H1 (cell line): Measurements from ENCODE around the gene AMOTL2. TPM values are rescaled to one million over a fixed set of nuclear protein-coding genes. Genes with fewer than 3 reads are reported as not detected.

Source experiments
- ATF2 ChIP-seq: IDR thresholded peaks from 2 replicates; pipeline ENCODE4 v1.6.1; 2012; ENCODE audit warnings: low read length, inconsistent platforms
- CTBP2 ChIP-seq: IDR thresholded peaks from 2 replicates; pipeline ENCODE4 v1.7.0; 2011; ENCODE audit warnings: borderline replicate concordance, mild to moderate bottlenecking, moderate library complexity, mixed read lengths, low read length; ENCODE audit not compliant: insufficient read depth, insufficient read length
- EGR1 ChIP-seq: IDR thresholded peaks from 2 replicates; pipeline ENCODE4 v1.6.1; 2011; ENCODE audit warnings: low read depth, low read length, borderline replicate concordance
- HDAC2 ChIP-seq, 2 experiments: fragments of 300-600 bp in 1 of 2; sonication (generic) in 1 of 2; IDR thresholded peaks; 2 replicates each; pipeline ENCODE4 v1.6.1; 2011 to 2012; ENCODE audit warnings: low read depth in 2 of 2, low read length in 2 of 2, mild to moderate bottlenecking in 2 of 2, moderate library complexity in 2 of 2, borderline replicate concordance in 1 of 2, inconsistent platforms in 1 of 2
- polyA plus RNA-seq, 7 experiments: library from polyadenylated mRNA; depleted of rRNA in 3 of 7; stranded (reverse) in 5 of 7; unstranded in 2 of 7; fragments of >200 nt in 5 of 7; fragments of 200-250 nt in 2 of 7; gene quantifications; 1 replicate in 5 of 7; 2 replicates in 1 of 7; 4 replicates in 1 of 7; pipeline versions ENCODE4 v1.2.1 to v1.2.3, GENCODE V29; 2011 to 2013; ENCODE audit warnings: missing spikeins in 2 of 7, mixed read lengths in 2 of 7
- total RNA-seq: library from RNA; stranded (reverse); fragmentation: NEBNext Ultra II Directional; extraction: Animal tissue kit (Norgen Biotek cat#: 25700); gene quantifications from 2 replicates; pipeline ENCODE4 v1.2.1, GENCODE V29; 2021

The AMOTL2 gene
- total and polyA plus RNA-seq, 2 of the 8 experiments (the other 6 are each of a cell fraction or from before 2014, with no cell fraction given): 19.0 to 63.7 TPM

GRCh38 chr3:134326760-134327593, 47.3 kb downstream of the AMOTL2 start (continued):
- TF ChIP-seq CTBP2: peak; percentile 75
- 0 out of 2 replicates have a peak, but pooled peaks have one; percentile 20 for TF ChIP-seq ATF2
- TF ChIP-seq HDAC2 (IDR thresholded peaks at IDR 0.05; ENCODE audit: borderline replicate concordance in 1 of 2, low read depth in 2 of 2, low read length in 2 of 2): no peak
- no peak for TF ChIP-seq EGR1
- TF ChIP-seq, all 59 proteins: peak for 11
